Uterus (tissue), 2 donors: Measurements from ENCODE around the gene SPATC1L.

Experiments
- CTCF ChIP-seq, 4 experiments: fragments of 200-600 bp in 2 of 4; fragments of 450-650 bp in 2 of 4; sonication (generic) in 2 of 4; IDR thresholded peaks; one replicate each; pipeline ENCODE4 v1.5.1; 2016 to 2019; ENCODE audit warnings: antibody characterized with exemption in 4 of 4, mild to moderate bottlenecking in 2 of 4, moderate library complexity in 1 of 4
- POLR2A ChIP-seq, 2 donors: fragments of 450-650 bp; IDR thresholded peaks; one replicate each; pipeline ENCODE4 v1.6.1; 2016; ENCODE audit warnings: antibody characterized with exemption in 2 of 2, mild to moderate bottlenecking in 1 of 2, moderate library complexity in 1 of 2

DNA sequence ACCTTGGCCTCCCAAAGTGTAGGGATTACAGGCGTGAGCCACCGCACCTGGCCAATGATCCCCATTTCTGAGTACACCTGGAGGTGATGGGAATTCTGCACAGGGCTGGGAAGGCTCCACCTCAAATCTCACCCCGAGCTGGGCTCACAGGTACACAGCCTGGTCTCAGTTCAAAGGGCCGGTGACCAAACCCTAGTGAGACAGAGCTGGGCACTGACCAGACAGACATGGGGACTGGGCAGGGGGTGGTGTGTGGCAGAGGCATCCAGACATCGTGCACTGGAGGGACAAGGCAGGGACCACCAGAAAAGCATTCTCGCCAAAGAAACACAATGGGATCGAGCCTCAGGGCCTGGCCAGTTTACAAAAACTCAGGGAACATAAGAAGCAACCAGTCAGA lies 27.1 kb upstream of the SPATC1L start:
- TF ChIP-seq CTCF (IDR thresholded peaks at IDR 0.05) (no peak), POLR2A (IDR thresholded peaks at IDR 0.05) (no peak)
